Adrenal gland (tissue), 12 donors: ENCODE measurements around the gene S100A4. TPM values are rescaled to one million over a fixed set of nuclear protein-coding genes. Genes with fewer than 3 reads are reported as not detected.
"Not testable (repeated sequence)": the region's sequence is repeated elsewhere in the genome, so short reads cannot be mapped to it uniquely, and the experiment has no call there.

Source experiments
- DNase-seq, 7 donors: peaks; one replicate each; pipeline ENCODE4 v3.0.0-alpha.2; 2019 to 2020
- H3K27ac ChIP-seq, 5 donors: fragments of 200-600 bp; sonication (generic) in 4 of 5; 1 replicate in 3 of 5; 2 replicates in 2 of 5; pipeline versions ENCODE4 v1.5.1 to v1.8.0; 2016 to 2020; ENCODE audit warnings: mild to moderate bottlenecking in 1 of 5
- H3K27me3 ChIP-seq: fragments of 200-600 bp; 2 replicates; pipeline ENCODE4 v1.8.0; 2021
- H3K36me3 ChIP-seq, 2 donors: fragments of 200-600 bp; replicated peaks in 1 of 2; 1 replicate in 1 of 2; 2 replicates in 1 of 2; pipeline versions ENCODE4 v1.5.1 to v1.8.0; 2018 to 2022
- H3K4me1 ChIP-seq, 2 donors: fragments of 200-600 bp; replicated peaks in 1 of 2; 1 replicate in 1 of 2; 2 replicates in 1 of 2; pipeline versions ENCODE4 v1.5.1 to v1.8.0; 2018 to 2021
- H3K4me3 ChIP-seq, 4 donors: fragments of 200-600 bp; sonication (generic) in 3 of 4; one replicate each; pipeline ENCODE4 v1.5.1; 2016 to 2018
- H3K9me3 ChIP-seq, 3 donors: fragments of 200-600 bp; sonication (generic) in 1 of 3; replicated peaks in 1 of 3; 1 replicate in 2 of 3; 2 replicates in 1 of 3; pipeline versions ENCODE4 v1.5.1 to v1.8.0; 2016 to 2021
- POLR2A ChIP-seq, 2 donors: fragments of 450-650 bp; IDR thresholded peaks; one replicate each; pipeline ENCODE4 v1.6.1; 2017; ENCODE audit warnings: antibody characterized with exemption in 2 of 2, mild to moderate bottlenecking in 2 of 2, moderate library complexity in 1 of 2
- WGBS, 4 donors: extraction: QIAGEN DNeasy Blood & Tissue Kit in 2 of 4; methylation state at CpG; one replicate each; pipeline versions ENCODE4 v1.1.5 to v1.1.7; 2013 to 2017; 5-methylcytosine and 5-hydroxymethylcytosine counted together
- intact Hi-C, 2 donors: fragments of 100-400 bp; cut with DNase I; formaldehyde crosslinking; loops; one replicate each; pipeline versions ENCODE4 v1.14.1 to v1.15.0; 2022 to 2023
- polyA plus RNA-seq, 3 donors: library from polyadenylated mRNA; stranded (reverse); fragments of 200-250 nt in 2 of 3; fragments of 350-450 nt in 1 of 3; fragmentation: Illumina TruSeq in 1 of 3; extraction: RNeasy Lipid Tissue Mini Kit (QIAGEN cat#74804) in 1 of 3; gene quantifications; one replicate each; pipeline ENCODE4 v1.2.3, GENCODE V29; 2013 to 2014
- total RNA-seq, 9 donors: library from RNA; depleted of rRNA in 4 of 9; stranded (reverse); fragments of >200 nt in 4 of 9; fragments of 120-200 nt in 1 of 9; fragmentation: NEBNext Ultra II Directional in 1 of 9; extraction: Animal tissue kit (Norgen Biotek cat#: 25700) in 1 of 9; gene quantifications; one replicate each; pipeline versions ENCODE4 v1.1.0 to v1.2.4, GENCODE V29; 2013 to 2023
- TF ChIP-seq, protein P1 (sequence below), 6 experiments: fragments of 450-650 bp in 4 of 6; fragments of 200-600 bp in 2 of 6; sonication (generic) in 1 of 6; IDR thresholded peaks; 1 replicate in 5 of 6; 2 replicates in 1 of 6; pipeline versions ENCODE4 v1.5.1 to v1.8.0; 2016 to 2021; ENCODE audit warnings: antibody characterized with exemption in 6 of 6, mild to moderate bottlenecking in 2 of 6, moderate library complexity in 1 of 6
- donor health status: healthy with polysubstance abuse.
- donor health status: Bipolar disorder and iron deficiency.
- donor health status: DM: yes; HTN: yes; CAD: no.
- donor health status: DM: no; HTN: no; CAD: no.
- donor health status: DM: no; HTN: no; CAD: no.
- donor health status: DM: yes; HTN: yes; CAD: no.

Gene S100A4
- total and polyA plus RNA-seq, 12 donors = 7.9 to 742 (median 99.9) TPM

DNA sequence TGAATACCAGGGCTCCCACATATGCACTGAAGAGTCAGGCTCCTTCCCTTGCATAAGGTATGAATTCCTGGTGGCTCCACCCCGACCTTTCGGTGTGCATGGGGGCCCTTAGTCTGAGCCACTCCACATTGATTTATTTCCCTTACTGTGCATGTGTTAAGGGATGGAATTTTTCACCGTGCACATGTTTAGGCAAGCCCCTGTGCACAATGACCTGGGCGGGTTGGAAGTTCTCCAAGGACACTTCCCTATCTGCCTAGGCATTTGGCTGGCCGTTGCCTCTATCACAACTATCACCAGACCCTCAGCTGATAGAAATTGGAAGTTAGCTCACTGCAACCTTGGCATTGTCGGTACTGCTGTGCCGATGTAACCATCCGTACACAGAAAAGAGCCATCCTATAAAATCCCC lies 19.5 kb downstream of the S100A4 start:
- Histone ChIP-seq H3K9me3 (no peaks in the 10 kb centered on the region), H3K4me1 (peaks cover 9 to 13% of the 10 kb centered on the region in 2 donors), H3K4me3 (no peak overlapping the region), H3K27me3 (no peaks in the 10 kb centered on the region), H3K36me3 (no peaks in the 10 kb centered on the region), H3K27ac (peak overlapping the region in 2 of 5 donors; percentile 39 to 54)
- 26 to 30% (median 28%) methylated on average over 7 to 8 of the region's 8 CpGs for WGBS, 4 donors
- peak in 1 of 2 donors; percentile 73 for TF ChIP-seq POLR2A (IDR thresholded peaks at IDR 0.05)
- TF ChIP-seq, protein P1, sequence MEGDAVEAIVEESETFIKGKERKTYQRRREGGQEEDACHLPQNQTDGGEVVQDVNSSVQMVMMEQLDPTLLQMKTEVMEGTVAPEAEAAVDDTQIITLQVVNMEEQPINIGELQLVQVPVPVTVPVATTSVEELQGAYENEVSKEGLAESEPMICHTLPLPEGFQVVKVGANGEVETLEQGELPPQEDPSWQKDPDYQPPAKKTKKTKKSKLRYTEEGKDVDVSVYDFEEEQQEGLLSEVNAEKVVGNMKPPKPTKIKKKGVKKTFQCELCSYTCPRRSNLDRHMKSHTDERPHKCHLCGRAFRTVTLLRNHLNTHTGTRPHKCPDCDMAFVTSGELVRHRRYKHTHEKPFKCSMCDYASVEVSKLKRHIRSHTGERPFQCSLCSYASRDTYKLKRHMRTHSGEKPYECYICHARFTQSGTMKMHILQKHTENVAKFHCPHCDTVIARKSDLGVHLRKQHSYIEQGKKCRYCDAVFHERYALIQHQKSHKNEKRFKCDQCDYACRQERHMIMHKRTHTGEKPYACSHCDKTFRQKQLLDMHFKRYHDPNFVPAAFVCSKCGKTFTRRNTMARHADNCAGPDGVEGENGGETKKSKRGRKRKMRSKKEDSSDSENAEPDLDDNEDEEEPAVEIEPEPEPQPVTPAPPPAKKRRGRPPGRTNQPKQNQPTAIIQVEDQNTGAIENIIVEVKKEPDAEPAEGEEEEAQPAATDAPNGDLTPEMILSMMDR (IDR thresholded peaks at IDR 0.05) = no peak
- DNase-seq = peak in 6 of 7 donors; percentile 62 to 91 (median 78)
- intact Hi-C loops = no loop called here

DNA sequence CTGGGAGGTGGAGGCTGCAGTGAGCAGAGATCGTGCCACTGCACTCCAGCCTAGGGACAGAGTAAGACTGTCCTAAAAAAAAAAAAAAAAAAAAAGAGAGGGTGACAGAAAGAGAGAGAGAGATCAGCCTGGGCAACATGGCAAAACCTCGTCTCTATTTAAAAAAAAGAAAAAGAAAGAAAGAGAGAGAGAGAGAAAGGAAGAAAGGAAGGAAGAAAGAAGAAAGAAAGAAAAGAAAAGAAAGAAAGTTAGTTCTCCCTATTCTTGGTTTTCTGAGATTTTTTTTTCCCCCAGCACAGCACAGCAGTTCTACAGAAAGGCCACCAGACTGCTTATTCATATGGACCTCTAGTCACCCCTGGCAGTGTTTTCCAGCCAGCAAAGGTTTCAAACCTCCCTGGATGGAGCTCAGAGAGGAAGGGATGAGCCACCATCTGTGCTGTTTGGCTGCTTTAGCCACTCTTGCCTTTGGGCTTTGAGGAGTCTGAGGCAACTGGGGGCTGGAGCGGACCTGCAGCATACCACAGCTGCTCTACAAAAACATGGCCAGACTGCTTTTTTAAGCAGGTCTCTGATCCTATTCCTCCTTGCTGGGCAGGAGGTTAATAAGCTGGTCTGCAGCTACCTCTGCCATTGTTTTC lies 20.4 kb downstream of the S100A4 start:
- peak in 1 of 7 donors; percentile 22 for DNase-seq
- WGBS, 4 donors = 43 to 53% (median 52%) methylated on average over 3 of the region's 3 CpGs
- H3K36me3 ChIP-seq = no peaks in the 10 kb centered on the region

DNA sequence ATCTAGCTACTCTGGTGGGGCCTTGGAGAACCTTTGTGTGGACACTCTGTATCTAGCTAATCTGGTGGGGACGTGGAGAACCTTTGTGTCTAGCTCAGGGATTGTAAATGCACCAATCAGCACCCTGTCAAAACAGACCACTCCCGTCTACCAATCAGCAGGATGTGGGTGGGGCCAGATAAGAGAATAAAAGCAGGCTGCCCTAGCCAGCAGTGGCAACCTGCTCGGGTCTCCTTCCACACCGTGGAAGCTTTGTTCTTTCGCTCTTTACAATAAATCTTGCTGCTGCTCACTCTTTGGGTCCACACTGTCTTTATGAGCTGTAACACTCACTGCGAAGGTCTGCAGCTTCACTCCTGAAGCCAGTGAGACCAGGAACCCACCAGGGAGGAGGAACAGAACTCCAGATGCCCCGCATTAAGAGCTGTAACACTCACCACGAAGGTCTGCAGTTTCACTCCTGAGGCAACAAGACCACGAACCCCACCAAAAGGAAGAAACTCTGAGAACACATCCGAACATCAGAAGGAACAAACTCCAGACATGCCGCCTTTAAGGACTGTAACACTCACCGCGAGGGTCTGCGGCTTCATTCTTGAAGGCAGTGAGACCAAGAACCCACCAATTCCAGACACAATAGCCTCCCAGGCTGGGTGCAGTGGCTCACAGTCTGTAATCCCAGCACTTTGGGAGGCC lies 23.1 kb downstream of the S100A4 start:
- H3K9me3 ChIP-seq, intact Hi-C loops, H3K4me3 ChIP-seq, H3K36me3 ChIP-seq, H3K27ac ChIP-seq, H3K27me3 ChIP-seq: not testable (repeated sequence)
- 77 to 85% (median 79%) methylated on average over 13 to 14 of the region's 14 CpGs for WGBS, 4 donors
- peaks cover 9 to 13% of the 10 kb centered on the region in 2 donors for H3K4me1 ChIP-seq
- DNase-seq = peak in 2 of 7 donors; percentile 3 to 9

More for the DNA sequence above, 20.4 kb downstream of the S100A4 start:
- peak overlapping the region in 2 of 5 donors; percentile 12 to 39 for H3K27ac ChIP-seq
- H3K4me1 ChIP-seq = peaks cover 9 to 13% of the 10 kb centered on the region in 2 donors
- H3K9me3 ChIP-seq = no peaks in the 10 kb centered on the region
- TF ChIP-seq, protein P1 (IDR thresholded peaks at IDR 0.05) = peak in 1 of 6 experiments; percentile 18
- no peak for TF ChIP-seq POLR2A (IDR thresholded peaks at IDR 0.05)
- intact Hi-C loops = no loop called here
- H3K27me3 ChIP-seq = no peaks in the 10 kb centered on the region
- no peak overlapping the region for H3K4me3 ChIP-seq

DNA sequence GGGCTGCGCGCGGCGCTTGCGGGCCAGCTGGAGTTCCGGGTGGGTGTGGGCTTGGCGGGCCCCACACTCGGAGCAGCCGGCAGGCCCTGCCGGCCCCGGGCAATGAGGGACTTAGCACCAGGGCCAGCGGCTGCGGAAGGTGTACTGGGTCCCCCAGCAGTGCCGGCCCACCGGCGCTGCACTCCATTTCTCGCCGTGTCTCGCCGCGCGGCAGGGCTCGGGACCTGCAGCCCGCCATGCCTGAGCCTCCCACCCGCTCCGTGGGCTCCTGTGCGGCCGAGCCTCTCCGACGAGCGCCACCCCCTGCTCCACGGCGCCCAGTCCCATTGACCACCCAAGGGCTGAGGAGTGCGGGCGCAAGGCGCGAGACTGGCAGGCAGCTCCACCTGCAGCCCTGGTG lies 23.8 kb downstream of the S100A4 start:
- WGBS, 4 donors = 92 to 95% (median 94%) methylated on average over 10 to 37 of the region's 37 CpGs
- H3K27me3 ChIP-seq, intact Hi-C loops, H3K4me3 ChIP-seq, H3K27ac ChIP-seq, H3K36me3 ChIP-seq, H3K9me3 ChIP-seq: not testable (repeated sequence)
- peak in 1 of 7 donors; percentile 17 for DNase-seq
- H3K4me1 ChIP-seq = peaks cover 9 to 13% of the 10 kb centered on the region in 2 donors

DNA sequence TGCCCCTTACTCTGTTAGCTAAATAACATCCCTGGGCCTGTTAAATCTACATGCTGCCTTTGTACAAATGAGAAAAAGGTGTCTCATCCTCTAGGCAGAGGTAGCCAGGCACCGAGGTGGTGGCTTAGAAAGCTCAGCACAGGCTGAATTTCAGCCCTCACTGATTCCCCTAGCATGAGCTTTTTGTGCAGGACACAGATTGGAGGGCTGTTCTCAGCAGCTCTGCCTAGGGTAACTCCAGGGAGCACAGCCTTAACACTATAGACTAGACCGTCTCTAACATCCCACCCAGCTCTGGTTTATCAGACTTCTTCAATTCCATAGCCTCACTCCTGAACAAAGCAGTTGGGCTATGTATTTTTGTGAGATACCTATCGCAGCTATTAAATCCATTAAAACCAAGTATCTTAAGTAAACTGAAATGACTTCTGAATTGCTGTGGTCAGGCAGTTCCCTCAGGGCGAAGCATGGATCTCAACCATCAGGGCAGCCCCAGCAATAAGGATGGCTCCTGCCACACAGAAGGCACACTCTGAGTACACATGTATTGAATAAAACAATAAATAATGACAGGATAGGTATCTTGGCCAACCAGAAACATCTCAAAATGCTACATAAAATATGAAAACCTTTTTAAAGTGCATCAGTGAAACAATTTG lies 24.7 kb downstream of the S100A4 start:
- H3K9me3 ChIP-seq = no peaks in the 10 kb centered on the region
- intact Hi-C loops = no loop called here
- peaks cover 2 to 5% of the 10 kb centered on the region in 2 donors for H3K4me1 ChIP-seq
- H3K27me3 ChIP-seq = no peaks in the 10 kb centered on the region
- DNase-seq = peak in 1 of 7 donors; percentile 35
- TF ChIP-seq, protein P1 (IDR thresholded peaks at IDR 0.05) = no peak
- no peak for TF ChIP-seq POLR2A (IDR thresholded peaks at IDR 0.05)
- no peaks in the 10 kb centered on the region for H3K36me3 ChIP-seq
- H3K27ac ChIP-seq = no peak overlapping the region
- no peak overlapping the region for H3K4me3 ChIP-seq
- 93 to 96% (median 94%) methylated on average over 3 to 4 of the region's 4 CpGs for WGBS, 4 donors

DNA sequence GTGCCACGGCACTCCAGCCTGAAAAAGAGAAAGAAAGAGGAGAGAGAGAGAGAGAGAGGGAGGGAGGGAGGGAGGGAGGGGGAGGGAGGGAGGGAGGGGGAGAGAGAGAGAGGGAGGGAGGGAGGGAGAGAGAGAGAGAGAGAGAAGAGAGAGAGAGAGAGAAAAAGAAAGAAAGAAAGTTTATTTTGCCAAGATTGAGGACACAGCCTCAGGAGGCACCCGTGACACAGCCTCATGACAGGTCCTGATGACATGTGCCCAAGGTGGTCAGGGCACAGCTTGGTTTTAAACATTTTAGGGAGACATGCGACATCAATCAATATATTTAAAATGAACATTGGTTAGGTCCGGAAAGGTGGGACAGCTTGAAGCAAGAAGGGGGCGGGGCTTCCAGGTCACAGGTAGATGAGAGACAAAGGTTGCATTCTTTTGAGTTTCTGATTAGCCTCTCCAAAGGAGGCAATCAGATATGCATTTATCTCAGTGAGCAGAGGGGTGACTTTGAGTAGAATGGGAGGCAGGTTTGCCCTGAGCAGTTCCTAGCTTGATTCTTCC lies 25.4 kb downstream of the S100A4 start:
- H3K4me3 ChIP-seq, H3K4me1 ChIP-seq, H3K27me3 ChIP-seq, H3K36me3 ChIP-seq, H3K27ac ChIP-seq, H3K9me3 ChIP-seq, intact Hi-C loops: not testable (repeated sequence)
- peak in 1 of 7 donors; percentile 39 for DNase-seq
- 74 to 79% (median 77%) methylated on average over 5 of the region's 5 CpGs for WGBS, 4 donors
